HFF-Myc (cell line): Measurements from ENCODE around the gene FBXL12.
"Not testable (repeated sequence)": the region's sequence is repeated elsewhere in the genome, so short reads cannot be mapped to it uniquely, and the experiment has no call there.

Experiments
- DNase-seq: peaks from one replicate; pipeline ENCODE4 v3.0.0-alpha.2; 2011; ENCODE audit warnings: low read depth; ENCODE audit errors: extremely low read depth
- H3K4me3 ChIP-seq: replicated peaks from 2 replicates; pipeline ENCODE4 v1.5.1; 2011; ENCODE audit warnings: low read depth, mild to moderate bottlenecking, control low read depth, low read length
- TF ChIP-seq, protein P1 (sequence below): IDR thresholded peaks from 2 replicates; pipeline ENCODE4 v1.5.1; 2012; ENCODE audit warnings: mild to moderate bottlenecking, low read depth, low read length, control low read depth; ENCODE audit errors: missing control alignments

FBXL12 gene

DNA sequence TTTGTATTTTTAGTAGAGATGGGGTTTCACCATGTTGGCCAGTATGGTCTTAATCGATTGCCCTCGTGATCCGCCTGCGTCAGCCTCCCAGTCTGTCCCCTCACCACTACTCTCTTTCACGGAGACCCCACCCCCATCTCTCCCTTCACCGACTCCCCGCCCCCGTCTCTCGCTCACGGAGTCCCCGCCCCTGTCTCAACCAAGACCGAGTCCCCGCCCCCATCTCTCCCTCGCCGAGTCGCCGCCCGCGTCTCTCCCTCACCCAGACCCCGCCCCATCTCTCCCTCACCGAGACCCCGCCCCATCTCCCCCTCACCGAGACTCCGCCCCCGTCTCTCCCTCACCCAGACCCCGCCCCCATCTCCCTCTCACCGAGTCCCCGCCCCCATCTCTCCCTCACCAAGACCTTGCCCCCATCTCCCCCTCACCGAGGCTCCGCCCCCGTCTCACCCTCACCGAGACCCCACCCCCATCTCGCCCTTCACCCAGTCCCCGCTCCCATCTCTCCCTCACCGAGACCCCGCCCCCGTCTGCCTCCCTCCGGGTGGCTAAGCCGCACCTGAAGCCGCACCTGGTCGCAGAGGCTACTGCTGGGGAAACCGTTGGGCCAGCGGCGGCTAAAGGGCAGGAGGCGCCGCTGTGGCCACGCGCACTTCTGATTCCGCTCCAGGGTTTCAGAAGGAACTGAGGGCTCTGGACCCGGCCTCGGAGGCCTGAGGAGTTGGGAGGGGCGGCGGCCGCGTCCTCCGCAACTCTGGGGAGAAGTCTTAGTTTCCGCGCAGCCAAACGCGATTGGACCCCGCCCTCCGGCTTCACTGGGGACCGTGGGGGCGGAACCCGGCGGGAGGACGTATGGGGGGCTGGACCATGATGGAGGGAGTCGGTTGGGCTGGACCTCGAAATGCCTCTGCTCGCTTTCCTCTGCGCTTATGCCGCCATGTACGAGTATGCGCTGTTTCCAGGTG lies 33.2 kb downstream of the FBXL12 start:
- peak overlapping the region; percentile 58 for H3K4me3 ChIP-seq
- TF ChIP-seq, protein P1, sequence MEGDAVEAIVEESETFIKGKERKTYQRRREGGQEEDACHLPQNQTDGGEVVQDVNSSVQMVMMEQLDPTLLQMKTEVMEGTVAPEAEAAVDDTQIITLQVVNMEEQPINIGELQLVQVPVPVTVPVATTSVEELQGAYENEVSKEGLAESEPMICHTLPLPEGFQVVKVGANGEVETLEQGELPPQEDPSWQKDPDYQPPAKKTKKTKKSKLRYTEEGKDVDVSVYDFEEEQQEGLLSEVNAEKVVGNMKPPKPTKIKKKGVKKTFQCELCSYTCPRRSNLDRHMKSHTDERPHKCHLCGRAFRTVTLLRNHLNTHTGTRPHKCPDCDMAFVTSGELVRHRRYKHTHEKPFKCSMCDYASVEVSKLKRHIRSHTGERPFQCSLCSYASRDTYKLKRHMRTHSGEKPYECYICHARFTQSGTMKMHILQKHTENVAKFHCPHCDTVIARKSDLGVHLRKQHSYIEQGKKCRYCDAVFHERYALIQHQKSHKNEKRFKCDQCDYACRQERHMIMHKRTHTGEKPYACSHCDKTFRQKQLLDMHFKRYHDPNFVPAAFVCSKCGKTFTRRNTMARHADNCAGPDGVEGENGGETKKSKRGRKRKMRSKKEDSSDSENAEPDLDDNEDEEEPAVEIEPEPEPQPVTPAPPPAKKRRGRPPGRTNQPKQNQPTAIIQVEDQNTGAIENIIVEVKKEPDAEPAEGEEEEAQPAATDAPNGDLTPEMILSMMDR = no peak

DNA sequence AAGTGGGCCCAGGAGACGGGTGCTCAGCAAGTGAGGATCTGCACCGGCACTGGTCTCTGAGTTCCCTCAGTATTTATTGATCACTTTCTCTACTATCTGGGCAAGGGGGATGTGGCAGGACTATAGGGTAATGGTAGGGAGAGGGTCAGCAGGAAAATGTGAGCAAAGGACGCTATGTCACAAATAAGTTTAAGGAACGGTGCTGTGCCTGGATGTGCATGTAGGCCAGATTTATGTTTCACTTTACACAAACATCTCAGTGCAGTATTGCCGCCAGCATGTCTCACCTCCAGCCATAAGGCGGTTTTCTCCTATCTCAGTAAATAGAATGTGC lies 34.7 kb downstream of the FBXL12 start:
- not testable (repeated sequence) for DNase-seq

More for the DNA sequence above, 33.2 kb downstream of the FBXL12 start:
- peak; percentile 56 for DNase-seq

DNA sequence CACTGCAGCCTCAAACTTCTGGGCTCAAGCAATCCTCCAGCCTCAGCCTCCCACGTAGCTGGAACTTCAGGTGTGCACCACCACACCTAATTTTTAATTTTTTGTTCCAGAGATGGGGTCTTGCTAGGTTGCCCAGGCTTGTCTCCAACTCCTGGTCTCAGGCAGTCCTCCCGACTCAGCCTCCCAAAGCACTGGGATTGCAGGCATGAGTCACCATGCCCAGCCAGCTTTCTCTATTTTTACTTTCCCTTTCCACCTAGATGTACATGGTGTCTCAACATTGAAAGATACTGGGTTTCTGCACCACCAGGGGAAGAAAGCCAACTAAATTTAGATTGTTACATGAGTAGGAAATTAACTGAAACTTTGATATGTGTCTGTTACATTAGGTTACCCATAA lies 36.5 kb downstream of the FBXL12 start:
- no peak for DNase-seq
- TF ChIP-seq, protein P1 = no peak
- H3K4me3 ChIP-seq = no peak overlapping the region

More for the DNA sequence above, 34.7 kb downstream of the FBXL12 start:
- not testable (repeated sequence) for H3K4me3 ChIP-seq

DNA sequence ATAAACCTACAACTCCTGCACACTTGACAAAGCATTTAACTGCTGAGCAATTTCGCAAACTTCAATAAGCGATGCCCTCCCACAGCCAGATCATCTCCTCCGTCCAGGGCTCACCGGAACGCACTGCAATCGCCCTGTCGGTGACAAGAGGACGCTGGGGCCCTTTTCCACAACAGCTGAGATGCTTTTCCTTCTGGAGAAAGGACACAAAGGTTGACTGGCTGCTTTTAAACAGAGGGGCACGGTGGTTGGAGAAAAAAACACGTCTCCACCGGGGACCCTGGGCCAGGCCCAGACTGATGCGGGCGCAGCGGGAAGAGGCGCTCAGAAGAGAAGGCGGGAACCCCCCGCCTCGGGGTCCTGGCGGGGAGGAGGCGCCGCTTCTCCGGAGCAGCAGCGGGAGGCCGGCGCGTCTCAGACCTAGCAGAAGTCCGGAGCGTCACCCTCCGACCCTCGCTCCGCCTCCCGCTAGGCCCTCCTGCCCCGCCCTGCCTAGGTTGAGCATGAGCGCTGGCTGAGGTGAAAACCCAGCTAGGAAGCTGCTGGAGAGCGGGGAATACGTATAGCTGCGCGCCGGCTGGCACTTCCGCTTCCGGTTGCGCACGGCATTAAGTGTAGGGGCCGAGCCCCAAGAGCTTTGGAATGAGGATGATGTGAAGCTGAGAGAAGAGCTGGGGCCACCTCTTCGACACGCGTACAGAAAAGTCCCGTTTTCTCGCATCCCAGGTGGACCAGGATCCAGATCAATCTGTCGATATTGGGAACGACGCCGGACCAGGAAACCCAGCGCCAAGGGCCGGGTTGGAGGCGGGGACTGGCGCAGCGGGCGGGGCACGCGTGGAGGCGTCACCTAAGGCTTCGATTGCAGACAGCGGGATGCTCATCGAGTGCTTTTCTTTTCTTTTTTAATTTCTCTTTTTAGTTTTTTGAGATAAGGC lies 50.4 kb downstream of the FBXL12 start, which contains the start of gene ZNF846:
ZNF846 (minus strand) TSS at position 564 of the 938 bp plus-strand sequence. CDS start 3,788 bp downstream, outside the sequence.
- peak within 1 kb of the TSS; percentile 59 for H3K4me3 ChIP-seq
- TF ChIP-seq, protein P1 = no peak

More for the DNA sequence above, 50.4 kb downstream of the FBXL12 start, which contains the start of gene ZNF846:
- peak; percentile 90 for DNase-seq
